HepG2 (cell line): ENCODE results near the gene CSMD2. TPM values are rescaled to one million over a fixed set of nuclear protein-coding genes. Genes with fewer than 3 reads are reported as not detected.

Source experiments
- ATAC-seq: fragments of 200-7000 bp; cut with Tn5 transposase; 3 replicates; pipeline ENCODE4 v1.9.1; 2020; ENCODE audit warnings: mild to moderate bottlenecking, moderate library complexity
- BruUV-seq: library from RNA; stranded (reverse); fragments of 400-500 nt; replicated peaks from 2 replicates; lab custom pipeline; 2021; lab: Mats Ljungman, UMichigan
- CTCF ChIA-PET: fragments of 300-600 bp; formaldehyde crosslinking; extraction: SDS; loops from one replicate; lab custom pipeline; 2021; ENCODE audit warnings: low total read pairs, inconsistent platforms, low intra/inter-chr PET ratio; lab: Yijun Ruan, JAX
- POLR2A ChIA-PET: fragments of 350-600 bp; sonication (Branson Sonifier 250); formaldehyde crosslinking; loops from one replicate; lab custom pipeline; 2020; ENCODE audit warnings: antibody characterized with exemption, inconsistent platforms; lab: Yijun Ruan, JAX
- DNase-seq: peaks from one replicate; pipeline ENCODE4 v3.0.0-alpha.2; 2015; ENCODE audit warnings: low spot score
- FAIRE-seq: peaks from 3 replicates; lab custom pipeline; 2011; peaks lifted over from hg19 to GRCh38; lab: Jason Lieb, UNC
- H2AFZ ChIP-seq: one replicate; pipeline ENCODE4 v1.6.1; 2011; ENCODE audit warnings: low read length, inconsistent platforms
- H3K27ac ChIP-seq: fragments of 300-600 bp; 3 replicates; pipeline ENCODE4 v1.8.0; 2011; ENCODE audit warnings: mixed run types, mild to moderate bottlenecking, mixed read lengths, low read length, inconsistent platforms; ENCODE audit not compliant: insufficient read depth; ENCODE audit errors: extremely low read length
- H3K27me3 ChIP-seq, 2 experiments: fragments of 200-600 bp in 1 of 2; 2 replicates in 1 of 2; 3 replicates in 1 of 2; pipeline versions ENCODE4 v1.6.0 to v1.8.0; 2011; ENCODE audit warnings: low read length in 2 of 2, mild to moderate bottlenecking in 2 of 2, moderate library complexity in 2 of 2, inconsistent platforms in 1 of 2; ENCODE audit not compliant: insufficient read depth in 2 of 2, control insufficient read depth in 1 of 2
- H3K36me3 ChIP-seq, 2 experiments: fragments of 200-600 bp in 1 of 2; replicated peaks in 1 of 2; 2 replicates in 1 of 2; 3 replicates in 1 of 2; pipeline versions ENCODE4 v1.5.1 to v1.8.0; 2011; ENCODE audit warnings: low read length in 2 of 2, inconsistent platforms in 1 of 2; ENCODE audit not compliant: insufficient read depth in 2 of 2, control insufficient read depth in 1 of 2
- H3K4me1 ChIP-seq: 2 replicates; pipeline ENCODE4 v1.5.1; 2012; ENCODE audit warnings: low read length, inconsistent platforms; ENCODE audit not compliant: insufficient read depth
- H3K4me2 ChIP-seq: 2 replicates; pipeline ENCODE4 v1.6.0; 2011; ENCODE audit warnings: low read depth, low read length, inconsistent platforms
- H3K4me3 ChIP-seq, 3 experiments: fragments of 200-600 bp in 1 of 3; sonication (generic), shearing (Covaris generic) in 1 of 3; replicated peaks in 1 of 3; 2 replicates each; pipeline ENCODE4 v1.5.1; 2011 to 2016; ENCODE audit warnings: low read length in 3 of 3, inconsistent platforms in 2 of 3, low read depth in 2 of 3, mild to moderate bottlenecking in 2 of 3, control low read depth in 1 of 3, mixed read lengths in 1 of 3; ENCODE audit not compliant: insufficient read depth in 1 of 3
- H3K79me2 ChIP-seq: one replicate; pipeline ENCODE4 v1.6.1; 2011; ENCODE audit warnings: low read length, inconsistent platforms; ENCODE audit not compliant: insufficient read depth
- H3K9ac ChIP-seq: 2 replicates; pipeline ENCODE4 v1.6.0; 2011; ENCODE audit warnings: mild to moderate bottlenecking, low read depth, low read length, inconsistent platforms; ENCODE audit not compliant: insufficient read depth
- H3K9me3 ChIP-seq: 2 replicates; pipeline ENCODE4 v1.5.1; 2012; ENCODE audit warnings: mild to moderate bottlenecking, low read length
- H4K20me1 ChIP-seq: 2 replicates; pipeline ENCODE4 v1.6.0; 2011; ENCODE audit warnings: inconsistent platforms, mild to moderate bottlenecking, low read length, moderate library complexity; ENCODE audit not compliant: insufficient read depth
- EP300 ChIP-seq, 3 experiments: sonication (generic) in 1 of 3; formaldehyde crosslinking in 1 of 3; IDR thresholded peaks; 2 replicates each; pipeline versions ENCODE4 v1.5.1 to v1.6.1; 2011 to 2020; ENCODE audit warnings: low read depth in 2 of 3, low read length in 2 of 3, borderline replicate concordance in 1 of 3, improper control_type of control experiment in 1 of 3, mild to moderate bottlenecking in 1 of 3, missing genetic modification reagents in 1 of 3, moderate library complexity in 1 of 3
- FOXP4 ChIP-seq: sonication (generic); formaldehyde crosslinking; IDR thresholded peaks from 2 replicates; pipeline ENCODE4 v1.4.0; 2020; ENCODE audit warnings: missing genetic modification reagents
- KDM5A ChIP-seq: fragments of 200-600 bp; sonication (generic); IDR thresholded peaks from 2 replicates; pipeline ENCODE4 v1.7.0; 2018; ENCODE audit warnings: antibody characterized with exemption, mild to moderate bottlenecking, low read length, borderline replicate concordance
- KLF16 ChIP-seq, 2 experiments: sonication (generic) in 1 of 2; formaldehyde crosslinking in 1 of 2; IDR thresholded peaks; 2 replicates each; pipeline versions ENCODE4 v1.6.1 to v1.8.0; 2016 to 2023; ENCODE audit warnings: missing genetic modification reagents in 2 of 2, missing compliant biosample characterization in 1 of 2
- PCBP2 ChIP-seq: fragments of 200-400 bp; formaldehyde crosslinking; optimal IDR thresholded peaks from 2 replicates; pipeline ENCODE3; 2018; ENCODE audit warnings: low read length, low read depth; ENCODE audit not compliant: poor library complexity, severe bottlenecking
- SSRP1 ChIP-seq: IDR thresholded peaks from 2 replicates; pipeline ENCODE4 v1.6.1; 2016; ENCODE audit warnings: control low read depth
- TFE3 ChIP-seq: IDR thresholded peaks from 2 replicates; pipeline ENCODE4 v1.6.1; 2016
- ZNF101 ChIP-seq: sonication (generic); formaldehyde crosslinking; IDR thresholded peaks from 2 replicates; pipeline ENCODE4 v1.4.0; 2020; ENCODE audit warnings: mild to moderate bottlenecking, low read depth, missing genetic modification reagents, borderline replicate concordance
- ZNF414 ChIP-seq: sonication (generic); formaldehyde crosslinking; IDR thresholded peaks from 2 replicates; pipeline ENCODE4 v1.5.0; 2020; ENCODE audit warnings: missing genetic modification reagents
- ZNF460 ChIP-seq: sonication (generic); formaldehyde crosslinking; IDR thresholded peaks from 2 replicates; pipeline ENCODE4 v1.5.1; 2020; ENCODE audit warnings: missing genetic modification reagents, mild to moderate bottlenecking, borderline replicate concordance
- WGBS: methylation state at CpG from one replicate; pipeline ENCODE4 v1.1.6; 2017; ENCODE audit warnings: low lambda C conversion rate; 5-methylcytosine and 5-hydroxymethylcytosine counted together
- in situ Hi-C: cut with HindIII; loops from 2 replicates; pipeline ENCODE4 v1.10.0; 2017; ENCODE audit warnings: low pct_unique_long_range_greater_than_20kb; ENCODE audit not compliant: extremely low pct_ligation_motif_present
- intact Hi-C: fragments of 100-400 bp; cut with micrococcal nuclease; formaldehyde crosslinking; loops from one replicate; pipeline ENCODE4 v1.10.0; 2022; ENCODE audit not compliant: unreplicated experiment
- polyA plus RNA-seq, 8 experiments: library from polyadenylated mRNA; depleted of rRNA in 3 of 8; stranded (reverse) in 7 of 8; unstranded in 1 of 8; fragments of >200 nt; fragmentation: Illumina TruSeq in 4 of 8; extraction: Trizol in 4 of 8; gene quantifications; 2 replicates each; pipeline versions ENCODE4 v1.2.1 to v1.2.3, GENCODE V29; 2011 to 2016; ENCODE audit warnings: low read depth in 4 of 8, missing spikeins in 1 of 8, mixed read lengths in 1 of 8; ENCODE audit not compliant: insufficient read depth in 1 of 8
- total RNA-seq, 5 experiments: library from RNA; depleted of rRNA; stranded (reverse); fragments of >200 nt; fragmentation: Illumina TruSeq; extraction: Trizol; gene quantifications; 2 replicates each; pipeline ENCODE4 v1.2.3, GENCODE V29; 2016; ENCODE audit warnings: low read depth in 1 of 5
- TF ChIP-seq, protein P1 (sequence below): sonication (generic); formaldehyde crosslinking; IDR thresholded peaks from 2 replicates; pipeline ENCODE4 v1.5.0; 2020; ENCODE audit warnings: mild to moderate bottlenecking, missing genetic modification reagents, borderline replicate concordance
- TF ChIP-seq, protein P2 (sequence below): sonication (generic); formaldehyde crosslinking; IDR thresholded peaks from 2 replicates; pipeline ENCODE4 v1.4.0; 2020; ENCODE audit warnings: mild to moderate bottlenecking, missing genetic modification reagents, borderline replicate concordance

Gene CSMD2
- total and polyA plus RNA-seq, 2 of the 13 experiments (the other 11 are each of a cell fraction or from before 2014, with no cell fraction given): not detected

GRCh38 chr1:33906156-33906555 is 258.9 kb downstream of the CSMD2 start:
- in situ Hi-C loops (no loop called here), intact Hi-C loops (no loop called here)
- no peaks in the 10 kb centered on the region for H3K4me1 ChIP-seq
- FAIRE-seq: no peak
- TF ChIP-seq SSRP1 (CRISPR knock-in tag) (no peak), ZNF460 (CRISPR knock-in tag) (no peak), ZNF414 (CRISPR knock-in tag) (no peak), KLF16 (CRISPR knock-in tag; IDR thresholded peaks at IDR 0.05) (no peak), ZNF101 (CRISPR knock-in tag) (no peak), PCBP2 (no peak), EP300 (IDR thresholded peaks at IDR 0.05; ENCODE audit: low read depth in 2 of 2, low read length in 2 of 2) (no peak), EP300 (CRISPR knock-in tag; IDR thresholded peaks at IDR 0.05; ENCODE audit: borderline replicate concordance) (no peak), FOXP4 (CRISPR knock-in tag) (no peak), KDM5A (no peak), TFE3 (CRISPR knock-in tag) (no peak)
- TF ChIP-seq, protein P1, sequence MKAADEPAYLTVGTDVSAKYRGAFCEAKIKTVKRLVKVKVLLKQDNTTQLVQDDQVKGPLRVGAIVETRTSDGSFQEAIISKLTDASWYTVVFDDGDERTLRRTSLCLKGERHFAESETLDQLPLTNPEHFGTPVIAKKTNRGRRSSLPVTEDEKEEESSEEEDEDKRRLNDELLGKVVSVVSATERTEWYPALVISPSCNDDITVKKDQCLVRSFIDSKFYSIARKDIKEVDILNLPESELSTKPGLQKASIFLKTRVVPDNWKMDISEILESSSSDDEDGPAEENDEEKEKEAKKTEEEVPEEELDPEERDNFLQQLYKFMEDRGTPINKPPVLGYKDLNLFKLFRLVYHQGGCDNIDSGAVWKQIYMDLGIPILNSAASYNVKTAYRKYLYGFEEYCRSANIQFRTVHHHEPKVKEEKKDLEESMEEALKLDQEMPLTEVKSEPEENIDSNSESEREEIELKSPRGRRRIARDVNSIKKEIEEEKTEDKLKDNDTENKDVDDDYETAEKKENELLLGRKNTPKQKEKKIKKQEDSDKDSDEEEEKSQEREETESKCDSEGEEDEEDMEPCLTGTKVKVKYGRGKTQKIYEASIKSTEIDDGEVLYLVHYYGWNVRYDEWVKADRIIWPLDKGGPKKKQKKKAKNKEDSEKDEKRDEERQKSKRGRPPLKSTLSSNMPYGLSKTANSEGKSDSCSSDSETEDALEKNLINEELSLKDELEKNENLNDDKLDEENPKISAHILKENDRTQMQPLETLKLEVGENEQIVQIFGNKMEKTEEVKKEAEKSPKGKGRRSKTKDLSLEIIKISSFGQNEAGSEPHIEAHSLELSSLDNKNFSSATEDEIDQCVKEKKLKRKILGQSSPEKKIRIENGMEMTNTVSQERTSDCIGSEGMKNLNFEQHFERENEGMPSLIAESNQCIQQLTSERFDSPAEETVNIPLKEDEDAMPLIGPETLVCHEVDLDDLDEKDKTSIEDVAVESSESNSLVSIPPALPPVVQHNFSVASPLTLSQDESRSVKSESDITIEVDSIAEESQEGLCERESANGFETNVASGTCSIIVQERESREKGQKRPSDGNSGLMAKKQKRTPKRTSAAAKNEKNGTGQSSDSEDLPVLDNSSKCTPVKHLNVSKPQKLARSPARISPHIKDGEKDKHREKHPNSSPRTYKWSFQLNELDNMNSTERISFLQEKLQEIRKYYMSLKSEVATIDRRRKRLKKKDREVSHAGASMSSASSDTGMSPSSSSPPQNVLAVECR (CRISPR knock-in tag): no peak
- TF ChIP-seq, protein P2, sequence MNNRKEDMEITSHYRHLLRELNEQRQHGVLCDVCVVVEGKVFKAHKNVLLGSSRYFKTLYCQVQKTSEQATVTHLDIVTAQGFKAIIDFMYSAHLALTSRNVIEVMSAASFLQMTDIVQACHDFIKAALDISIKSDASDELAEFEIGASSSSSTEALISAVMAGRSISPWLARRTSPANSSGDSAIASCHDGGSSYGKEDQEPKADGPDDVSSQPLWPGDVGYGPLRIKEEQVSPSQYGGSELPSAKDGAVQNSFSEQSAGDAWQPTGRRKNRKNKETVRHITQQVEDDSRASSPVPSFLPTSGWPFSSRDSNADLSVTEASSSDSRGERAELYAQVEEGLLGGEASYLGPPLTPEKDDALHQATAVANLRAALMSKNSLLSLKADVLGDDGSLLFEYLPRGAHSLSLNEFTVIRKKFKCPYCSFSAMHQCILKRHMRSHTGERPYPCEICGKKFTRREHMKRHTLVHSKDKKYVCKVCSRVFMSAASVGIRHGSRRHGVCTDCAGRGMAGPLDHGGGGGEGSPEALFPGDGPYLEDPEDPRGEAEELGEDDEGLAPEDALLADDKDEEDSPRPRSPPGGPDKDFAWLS (CRISPR knock-in tag): no peak
- no peak for DNase-seq
- no peak overlapping the region for H2AFZ ChIP-seq
- CTCF ChIA-PET: no interaction called here
- 3% methylated on average over 1 of the region's 1 CpG for WGBS
- H4K20me1 ChIP-seq: no peaks in the 10 kb centered on the region
- no peak overlapping the region for H3K4me3 ChIP-seq
- no peak overlapping the region for H3K27ac ChIP-seq
- peaks cover 0 to 5% of the 10 kb centered on the region in 2 experiments; a peak in 1 of 5 replicates for H3K27me3 ChIP-seq
- no peaks in the 10 kb centered on the region for H3K9me3 ChIP-seq
- no peak overlapping the region for H3K9ac ChIP-seq
- POLR2A ChIA-PET: no interaction called here
- no peak for ATAC-seq
- BruUV-seq: no TSS peak
- H3K79me2 ChIP-seq: no peaks in the 10 kb centered on the region
- H3K4me2 ChIP-seq: no peak overlapping the region
- H3K36me3 ChIP-seq: no peaks in the 10 kb centered on the region
